K562 (cell line): ENCODE results near the gene CLASP1. TPM values are rescaled to one million over a fixed set of nuclear protein-coding genes. Genes with fewer than 3 reads are reported as not detected.

Experiments
- ATAC-seq: fragments of 200-7000 bp; cut with Tn5 transposase; 3 replicates; pipeline ENCODE4 v1.9.1; 2020; ENCODE audit warnings: moderate library complexity
- BruUV-seq: library from RNA; stranded (reverse); fragments of 400-500 nt; replicated peaks from 2 replicates; lab custom pipeline; 2021; lab: Mats Ljungman, UMichigan
- CTCF ChIA-PET: fragments of 300-600 bp; formaldehyde crosslinking; extraction: SDS; loops from one replicate; lab custom pipeline; 2021; ENCODE audit warnings: low intra/inter-chr PET ratio; lab: Yijun Ruan, JAX
- POLR2A ChIA-PET: fragments of 300-600, 350-650 bp; sonication (Branson Sonifier 250); formaldehyde crosslinking; extraction: SDS; loops from one replicate; lab custom pipeline; 2021; ENCODE audit warnings: antibody characterized with exemption, inconsistent platforms; lab: Yijun Ruan, JAX
- DNase-seq, 4 experiments: peaks; one replicate each; pipeline versions ENCODE4 v3.0.0 to v3.0.0-alpha.2; 2011 to 2018; ENCODE audit warnings: low spot score in 3 of 4, mixed read lengths in 3 of 4; ENCODE audit errors: extremely low read depth in 1 of 4
- FAIRE-seq: peaks from 2 replicates; lab custom pipeline; 2011; peaks lifted over from hg19 to GRCh38; lab: Jason Lieb, UNC
- H2AFZ ChIP-seq: 2 replicates; pipeline ENCODE4 v1.6.0; 2011; ENCODE audit warnings: low read depth, low read length, control low read depth, inconsistent platforms
- H3K27ac ChIP-seq: fragments of 200-600 bp; 3 replicates; pipeline ENCODE4 v1.8.0; 2011; ENCODE audit warnings: low read depth, mild to moderate bottlenecking, control low read depth, inconsistent platforms, low read length, moderate library complexity, mixed read lengths; ENCODE audit errors: extremely low read depth
- H3K27me3 ChIP-seq, 2 experiments: fragments of 300-600 bp in 1 of 2; 2 replicates in 1 of 2; 3 replicates in 1 of 2; pipeline versions ENCODE4 v1.6.0 to v1.8.0; 2011; ENCODE audit warnings: inconsistent platforms in 2 of 2, low read length in 2 of 2, mild to moderate bottlenecking in 1 of 2, mixed read lengths in 1 of 2, moderate library complexity in 1 of 2; ENCODE audit not compliant: control insufficient read depth in 2 of 2, insufficient read depth in 2 of 2
- H3K36me3 ChIP-seq: fragments of 300-600 bp; 3 replicates; pipeline ENCODE4 v1.8.0; 2011; ENCODE audit warnings: mild to moderate bottlenecking, low read length, inconsistent platforms; ENCODE audit not compliant: control insufficient read depth, insufficient read depth
- H3K4me1 ChIP-seq, 2 experiments: fragments of 200-600 bp in 1 of 2; replicated peaks in 1 of 2; 2 replicates in 1 of 2; 3 replicates in 1 of 2; pipeline versions ENCODE4 v1.5.1 to v1.8.0; 2011; ENCODE audit warnings: inconsistent platforms in 2 of 2, low read length in 2 of 2, mild to moderate bottlenecking in 1 of 2, mixed read lengths in 1 of 2, moderate library complexity in 1 of 2; ENCODE audit not compliant: control insufficient read depth in 2 of 2, insufficient read depth in 2 of 2
- H3K4me2 ChIP-seq: 2 replicates; pipeline ENCODE4 v1.6.1; 2011; ENCODE audit warnings: low read length, control low read depth, inconsistent platforms, mixed read lengths; ENCODE audit not compliant: insufficient read depth
- H3K4me3 ChIP-seq: fragments of 200-600 bp; sonication (generic), shearing (Covaris generic); 2 replicates; pipeline ENCODE4 v1.5.1; 2016; ENCODE audit warnings: control low read depth, inconsistent platforms
- H3K79me2 ChIP-seq: fragments of 200-600 bp; 3 replicates; pipeline ENCODE4 v1.8.0; 2011; ENCODE audit warnings: low read length, inconsistent platforms; ENCODE audit not compliant: control insufficient read depth, insufficient read depth
- H3K9ac ChIP-seq, 2 experiments: 2 replicates each; pipeline versions ENCODE4 v1.6.0 to v1.6.1; 2011; ENCODE audit warnings: low read depth in 2 of 2, low read length in 2 of 2, control low read depth in 1 of 2, inconsistent platforms in 1 of 2, mild to moderate bottlenecking in 1 of 2, mixed read lengths in 1 of 2; ENCODE audit not compliant: insufficient read depth in 1 of 2
- H3K9me1 ChIP-seq: one replicate; pipeline ENCODE4 v1.6.0; 2011; ENCODE audit warnings: inconsistent platforms, mild to moderate bottlenecking, low read length, moderate library complexity; ENCODE audit not compliant: control insufficient read depth, insufficient read depth
- H3K9me3 ChIP-seq: replicated peaks from 2 replicates; pipeline ENCODE4 v1.5.1; 2011; ENCODE audit warnings: low read depth, low read length, inconsistent platforms; ENCODE audit not compliant: control insufficient read depth, insufficient read depth
- H4K20me1 ChIP-seq: replicated peaks from 2 replicates; pipeline ENCODE4 v1.6.1; 2011; ENCODE audit warnings: low read length, inconsistent platforms, mixed read lengths; ENCODE audit not compliant: control insufficient read depth, insufficient read depth
- MYBL2 ChIP-seq, 2 experiments: fragments of 450-650 bp in 1 of 2; sonication (generic) in 1 of 2; formaldehyde crosslinking in 1 of 2; IDR thresholded peaks; 2 replicates each; pipeline versions ENCODE4 v1.6.1 to v1.8.1; 2017 to 2022; ENCODE audit warnings: borderline replicate concordance in 1 of 2, inconsistent platforms in 1 of 2, low read depth in 1 of 2, mild to moderate bottlenecking in 1 of 2, missing genetic modification reagents in 1 of 2, moderate library complexity in 1 of 2
- NR4A1 ChIP-seq, 2 experiments: fragments of 250-450 bp in 1 of 2; fragments of 450-650 bp in 1 of 2; sonication (Bioruptor Pico) in 1 of 2; IDR thresholded peaks; 2 replicates each; pipeline versions ENCODE4 v1.4.0 to v1.6.1; 2016 to 2020; ENCODE audit warnings: mild to moderate bottlenecking in 2 of 2, missing compliant biosample characterization in 1 of 2, missing genetic modification characterization in 1 of 2, moderate library complexity in 1 of 2
- PRMT5 ChIP-seq: sonication (generic); formaldehyde crosslinking; IDR thresholded peaks from 2 replicates; pipeline ENCODE4 v1.5.0; 2020; ENCODE audit warnings: missing genetic modification reagents
- SMARCA5 ChIP-seq: fragments of 450-650 bp; IDR thresholded peaks from 2 replicates; pipeline ENCODE4 v1.6.1; 2016
- TCFL5 ChIP-seq: fragments of 250-450 bp; sonication (Bioruptor Pico); conservative IDR thresholded peaks from 2 replicates; pipeline ENCODE4 v1.6.1; 2021; ENCODE audit warnings: mild to moderate bottlenecking, moderate library complexity, matching md5 sums
- ZNF41 ChIP-seq: fragments of 250-450 bp; sonication (Bioruptor Pico); conservative IDR thresholded peaks from 2 replicates; pipeline ENCODE4 v1.4.0; 2020; ENCODE audit warnings: mild to moderate bottlenecking
- WGBS: fragments of 100-300 bp; shearing (Covaris generic); methylation state at CpG from one replicate; pipeline ENCODE4 v1.1.6; 2016; ENCODE audit warnings: low coverage, mixed read lengths; ENCODE audit not compliant: insufficient coverage; ENCODE audit errors: missing lambda C conversion rate; 5-methylcytosine and 5-hydroxymethylcytosine counted together
- in situ Hi-C: fragments of 300-500 bp; cut with MboI; formaldehyde crosslinking; loops from 4 replicates; pipeline ENCODE4 v1.15.0; 2018; ENCODE audit warnings: inconsistent platforms, mixed read lengths
- intact Hi-C: fragments of 100-400 bp; cut with micrococcal nuclease; formaldehyde crosslinking; loops from 2 replicates; pipeline ENCODE4 v1.14.2; 2022
- polyA plus RNA-seq, 8 experiments: library from polyadenylated mRNA; depleted of rRNA in 4 of 8; stranded (reverse) in 5 of 8; unstranded in 3 of 8; fragments of >200 nt; fragmentation: Nextera tagmentation in 2 of 8; fragmentation: Illumina TruSeq in 1 of 8; extraction: Ambion mirVana in 2 of 8; extraction: Trizol in 1 of 8; gene quantifications; 2 replicates each; pipeline versions ENCODE4 v1.2.1 to v1.2.3, GENCODE V29; 2011 to 2014; ENCODE audit warnings: inconsistent platforms in 1 of 8, missing spikeins in 1 of 8
- total RNA-seq, 7 experiments: library from RNA; depleted of rRNA in 6 of 7; stranded (reverse); fragments of >200 nt in 6 of 7; fragmentation: Illumina TruSeq in 2 of 7; extraction: Trizol in 2 of 7; gene quantifications; 2 replicates each; pipeline versions ENCODE4 v1.2.1 to v1.2.3, GENCODE V29; 2011 to 2021; ENCODE audit warnings: low replicate concordance in 1 of 7
- TF ChIP-seq, protein P1 (sequence below): fragments of 450-650 bp; IDR thresholded peaks from 2 replicates; pipeline ENCODE4 v1.7.0; 2016; ENCODE audit warnings: borderline replicate concordance

CLASP1 gene
- total and polyA plus RNA-seq, 9 of the 15 experiments (the other 6 are each of a cell fraction or from before 2014, with no cell fraction given) = 1.7 to 40.3 (median 20.7) TPM

DNA sequence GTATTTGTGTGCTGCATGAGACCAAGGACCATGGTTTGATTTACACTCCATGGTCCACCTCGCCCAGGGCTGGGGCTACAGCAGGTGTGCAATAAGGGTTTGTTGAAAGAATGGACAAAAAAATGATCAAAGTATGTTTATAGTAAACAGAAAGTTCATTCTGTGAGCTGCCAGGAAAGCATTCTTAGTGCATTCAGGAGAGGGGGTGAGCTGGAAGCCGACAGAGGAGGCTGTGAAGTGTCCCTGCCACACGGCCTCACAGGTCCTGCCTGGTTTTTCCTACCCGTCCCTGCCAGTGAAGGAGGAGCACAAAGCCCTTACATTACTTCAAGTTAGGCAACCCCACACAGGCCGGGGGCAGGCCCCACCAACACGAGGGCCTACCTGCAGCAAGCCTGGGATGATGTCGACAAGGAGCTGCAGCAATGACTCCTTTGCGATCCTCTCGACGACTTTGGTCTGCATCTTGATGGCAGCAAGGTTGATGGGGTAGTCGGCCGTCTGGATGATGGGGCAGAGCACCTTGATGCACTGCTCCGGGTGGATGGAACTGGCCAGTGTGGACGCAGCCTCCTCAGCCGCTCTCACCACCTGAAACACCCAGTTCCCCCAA is 301.0 kb downstream of the CLASP1 start:
- H4K20me1 ChIP-seq = no peaks in the 10 kb centered on the region
- H3K27me3 ChIP-seq = no peaks in the 10 kb centered on the region
- no peak overlapping the region for H3K27ac ChIP-seq
- TF ChIP-seq NR4A1 (CRISPR knock-in tag; IDR thresholded peaks at IDR 0.05) (no peak), NR4A1 (tag; IDR thresholded peaks at IDR 0.05) (no peak), TCFL5 (CRISPR knock-in tag) (no peak), ZNF41 (CRISPR knock-in tag) (no peak), MYBL2 (IDR thresholded peaks at IDR 0.05; ENCODE audit: low read depth) (no peak), MYBL2 (CRISPR knock-in tag; IDR thresholded peaks at IDR 0.05; ENCODE audit: borderline replicate concordance) (no peak), PRMT5 (CRISPR knock-in tag) (no peak), SMARCA5 (no peak)
- TF ChIP-seq, protein P1, sequence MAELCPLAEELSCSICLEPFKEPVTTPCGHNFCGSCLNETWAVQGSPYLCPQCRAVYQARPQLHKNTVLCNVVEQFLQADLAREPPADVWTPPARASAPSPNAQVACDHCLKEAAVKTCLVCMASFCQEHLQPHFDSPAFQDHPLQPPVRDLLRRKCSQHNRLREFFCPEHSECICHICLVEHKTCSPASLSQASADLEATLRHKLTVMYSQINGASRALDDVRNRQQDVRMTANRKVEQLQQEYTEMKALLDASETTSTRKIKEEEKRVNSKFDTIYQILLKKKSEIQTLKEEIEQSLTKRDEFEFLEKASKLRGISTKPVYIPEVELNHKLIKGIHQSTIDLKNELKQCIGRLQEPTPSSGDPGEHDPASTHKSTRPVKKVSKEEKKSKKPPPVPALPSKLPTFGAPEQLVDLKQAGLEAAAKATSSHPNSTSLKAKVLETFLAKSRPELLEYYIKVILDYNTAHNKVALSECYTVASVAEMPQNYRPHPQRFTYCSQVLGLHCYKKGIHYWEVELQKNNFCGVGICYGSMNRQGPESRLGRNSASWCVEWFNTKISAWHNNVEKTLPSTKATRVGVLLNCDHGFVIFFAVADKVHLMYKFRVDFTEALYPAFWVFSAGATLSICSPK = no peak
- TF ChIP-seq, all 486 proteins: peak for 0
- no peaks in the 10 kb centered on the region for H3K9me3 ChIP-seq
- ChIA-PET POLR2A (interaction anchor here (0.6 to 1.9 kb wide), 2 partner anchors 8 to 273 kb away, joined by 3 to 6 read pairs; no protein-coding TSS in a partner anchor), CTCF (no interaction called here)
- FAIRE-seq = no peak
- no peaks in the 10 kb centered on the region for H3K4me1 ChIP-seq
- in situ Hi-C loops (loop anchor here (25.0 kb wide), 1 partner anchor 661 kb away; no protein-coding TSS in a partner anchor), intact Hi-C loops (no loop called here)
- no peak overlapping the region for H3K9ac ChIP-seq
- H3K4me2 ChIP-seq = no peak overlapping the region
- H3K79me2 ChIP-seq = no peaks in the 10 kb centered on the region
- no peak overlapping the region for H2AFZ ChIP-seq
- 89% methylated on average over 13 of the region's 15 CpGs for WGBS
- ATAC-seq = no peak
- no peak overlapping the region for H3K4me3 ChIP-seq
- no peaks in the 10 kb centered on the region for H3K9me1 ChIP-seq
- BruUV-seq = no TSS peak
- peaks cover 75% of the 10 kb centered on the region; the same call in 2 of the 3 replicates for H3K36me3 ChIP-seq
- no peak for DNase-seq
